Neural progenitor cell (in vitro differentiated cells): ENCODE results near the gene TMEM100. TPM values are rescaled to one million over a fixed set of nuclear protein-coding genes. Genes with fewer than 3 reads are reported as not detected.
A peak's percentile ranks its signal among the peaks of the same experiment; 100 is the strongest.

Experiments used
- DNase-seq: peaks from one replicate; pipeline ENCODE4 v3.0.0-alpha.2; 2016; ENCODE audit warnings: low spot score
- H2AFZ ChIP-seq: fragments of 200-600 bp; sonication (generic); replicated peaks from 2 replicates; pipeline ENCODE4 v1.6.1; 2016; ENCODE audit warnings: antibody characterized with exemption
- H3F3A ChIP-seq: fragments of 200-600 bp; sonication (generic); 2 replicates; pipeline ENCODE4 v1.6.1; 2016; ENCODE audit warnings: antibody characterized with exemption, low read depth
- H3K27ac ChIP-seq: fragments of 200-600 bp; sonication (generic); 2 replicates; pipeline ENCODE4 v1.5.1; 2016; ENCODE audit warnings: mild to moderate bottlenecking
- H3K27me3 ChIP-seq: fragments of 200-600 bp; sonication (generic); 2 replicates; pipeline ENCODE4 v1.6.1; 2016; ENCODE audit warnings: mild to moderate bottlenecking, moderate library complexity
- H3K36me3 ChIP-seq: fragments of 200-600 bp; sonication (generic); 2 replicates; pipeline ENCODE4 v1.5.1; 2016
- H3K4me1 ChIP-seq: fragments of 200-600 bp; sonication (generic); 2 replicates; pipeline ENCODE4 v1.6.1; 2016; ENCODE audit warnings: mixed run types
- H3K4me2 ChIP-seq: fragments of 200-600 bp; sonication (generic); 2 replicates; pipeline ENCODE4 v1.6.1; 2016
- H3K4me3 ChIP-seq: fragments of 200-600 bp; sonication (generic); 2 replicates; pipeline ENCODE4 v1.5.1; 2016
- H3K79me2 ChIP-seq: fragments of 200-600 bp; sonication (generic); 2 replicates; pipeline ENCODE4 v1.6.1; 2016; ENCODE audit warnings: low read depth
- H3K9ac ChIP-seq: fragments of 200-600 bp; sonication (generic); 2 replicates; pipeline ENCODE4 v1.6.1; 2016
- H3K9me3 ChIP-seq: fragments of 200-600 bp; sonication (generic); 2 replicates; pipeline ENCODE4 v1.5.1; 2016; ENCODE audit warnings: low read depth
- H4K20me1 ChIP-seq: fragments of 200-600 bp; sonication (generic); 2 replicates; pipeline ENCODE4 v1.6.1; 2016; ENCODE audit warnings: low read depth
- H3K27ac Mint-ChIP-seq: 3 replicates; pipeline ENCODE4 v1.8.0; 2021; ENCODE audit warnings: mixed read lengths
- H3K27me3 Mint-ChIP-seq: 2 replicates; pipeline ENCODE4 v1.8.0; 2022; ENCODE audit warnings: low read depth, mild to moderate bottlenecking, inconsistent platforms, moderate library complexity, mixed read lengths; ENCODE audit not compliant: insufficient read depth
- H3K36me3 Mint-ChIP-seq: 3 replicates; pipeline ENCODE4 v1.8.0; 2021; ENCODE audit warnings: mixed read lengths
- H3K4me1 Mint-ChIP-seq: 3 replicates; pipeline ENCODE4 v1.8.0; 2021; ENCODE audit warnings: mixed read lengths
- H3K4me3 Mint-ChIP-seq: 3 replicates; pipeline ENCODE4 v1.8.0; 2021; ENCODE audit warnings: mild to moderate bottlenecking, moderate library complexity, mixed read lengths
- H3K9me3 Mint-ChIP-seq: 3 replicates; pipeline ENCODE4 v1.8.0; 2020; ENCODE audit warnings: mixed read lengths
- EZH2 ChIP-seq: fragments of 200-600 bp; sonication (generic); IDR thresholded peaks from 2 replicates; pipeline ENCODE4 v1.6.1; 2017; ENCODE audit warnings: antibody characterized with exemption, mild to moderate bottlenecking, moderate library complexity
- EZH2phosphoT487 ChIP-seq: fragments of 200-600 bp; sonication (generic); IDR thresholded peaks from 2 replicates; pipeline ENCODE4 v1.6.1; 2017; ENCODE audit warnings: antibody characterized with exemption
- total RNA-seq: library from RNA; depleted of rRNA; stranded (reverse); fragments of >200 nt; gene quantifications from 2 replicates; pipeline ENCODE4 v1.2.3, GENCODE V29; 2015; ENCODE audit warnings: low replicate concordance
- TF ChIP-seq, protein P1 (sequence below): fragments of 200-600 bp; sonication (generic); IDR thresholded peaks from 2 replicates; pipeline ENCODE4 v1.5.1; 2017; ENCODE audit warnings: antibody characterized with exemption, mild to moderate bottlenecking

Gene TMEM100
- total RNA-seq, 1 donor from 2014 or later = 1.2 TPM

GRCh38 chr17:55726440-55726839, 3.8 kb upstream of the TMEM100 start:
- TF ChIP-seq, protein P1, sequence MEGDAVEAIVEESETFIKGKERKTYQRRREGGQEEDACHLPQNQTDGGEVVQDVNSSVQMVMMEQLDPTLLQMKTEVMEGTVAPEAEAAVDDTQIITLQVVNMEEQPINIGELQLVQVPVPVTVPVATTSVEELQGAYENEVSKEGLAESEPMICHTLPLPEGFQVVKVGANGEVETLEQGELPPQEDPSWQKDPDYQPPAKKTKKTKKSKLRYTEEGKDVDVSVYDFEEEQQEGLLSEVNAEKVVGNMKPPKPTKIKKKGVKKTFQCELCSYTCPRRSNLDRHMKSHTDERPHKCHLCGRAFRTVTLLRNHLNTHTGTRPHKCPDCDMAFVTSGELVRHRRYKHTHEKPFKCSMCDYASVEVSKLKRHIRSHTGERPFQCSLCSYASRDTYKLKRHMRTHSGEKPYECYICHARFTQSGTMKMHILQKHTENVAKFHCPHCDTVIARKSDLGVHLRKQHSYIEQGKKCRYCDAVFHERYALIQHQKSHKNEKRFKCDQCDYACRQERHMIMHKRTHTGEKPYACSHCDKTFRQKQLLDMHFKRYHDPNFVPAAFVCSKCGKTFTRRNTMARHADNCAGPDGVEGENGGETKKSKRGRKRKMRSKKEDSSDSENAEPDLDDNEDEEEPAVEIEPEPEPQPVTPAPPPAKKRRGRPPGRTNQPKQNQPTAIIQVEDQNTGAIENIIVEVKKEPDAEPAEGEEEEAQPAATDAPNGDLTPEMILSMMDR = no peak
- Histone ChIP-seq H3K4me2 (no peak overlapping the region), H2AFZ (no peak overlapping the region), H3K36me3 (no peaks in the 10 kb centered on the region), H3K9me3 (no peaks in the 10 kb centered on the region), H3K4me3 (no peak overlapping the region), H3K4me1 (peaks cover 23% of the 10 kb centered on the region), H4K20me1 (no peaks in the 10 kb centered on the region), H3K27me3 (no peaks in the 10 kb centered on the region), H3F3A (no peaks in the 10 kb centered on the region), H3K9ac (no peak overlapping the region), H3K27ac (no peak overlapping the region), H3K79me2 (no peaks in the 10 kb centered on the region)
- H3K36me3 Mint-ChIP-seq = no peaks in the 10 kb centered on the region
- DNase-seq = no peak
- H3K27me3 Mint-ChIP-seq = peaks cover 2% of the 10 kb centered on the region
- peaks cover 43% of the 10 kb centered on the region for H3K4me1 Mint-ChIP-seq
- H3K9me3 Mint-ChIP-seq = no peaks in the 10 kb centered on the region
- no peak overlapping the region for H3K4me3 Mint-ChIP-seq
- no peak overlapping the region for H3K27ac Mint-ChIP-seq

DNA sequence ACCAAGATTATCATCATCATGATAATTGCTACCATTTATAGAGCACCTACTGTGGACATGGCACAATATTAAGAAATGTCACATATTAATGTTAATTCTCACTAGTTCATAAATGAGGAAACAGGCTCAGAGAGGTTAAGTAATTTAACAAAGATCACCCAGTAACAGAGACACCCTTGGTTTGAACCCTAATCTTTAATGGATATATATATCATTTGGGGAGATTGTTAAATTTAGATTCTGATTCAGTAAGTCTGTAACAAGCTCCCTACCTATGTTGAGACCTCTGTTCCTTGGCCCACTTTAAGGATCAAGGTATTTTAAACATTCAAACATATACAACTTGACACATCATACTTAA, 804 bp upstream of the TMEM100 start:
- Histone ChIP-seq H2AFZ (peak overlapping the region; percentile 93), H3K9ac (no peak overlapping the region), H3K36me3 (no peaks in the 10 kb centered on the region), H3K27ac (no peak overlapping the region), H3K79me2 (no peaks in the 10 kb centered on the region), H3K27me3 (no peaks in the 10 kb centered on the region), H3F3A (peaks cover 4% of the 10 kb centered on the region), H3K9me3 (no peaks in the 10 kb centered on the region), H4K20me1 (no peaks in the 10 kb centered on the region), H3K4me3 (no peak overlapping the region), H3K4me1 (peaks cover 22% of the 10 kb centered on the region), H3K4me2 (peak overlapping the region; percentile 77)
- H3K4me3 Mint-ChIP-seq = no peak overlapping the region
- peaks cover 33% of the 10 kb centered on the region for H3K4me1 Mint-ChIP-seq
- TF ChIP-seq, protein P1 = no peak
- TF ChIP-seq EZH2 = no peak
- TF ChIP-seq EZH2phosphoT487 = no peak
- H3K9me3 Mint-ChIP-seq = no peaks in the 10 kb centered on the region
- H3K27ac Mint-ChIP-seq = no peak overlapping the region
- DNase-seq = no peak
- peaks cover 2% of the 10 kb centered on the region for H3K27me3 Mint-ChIP-seq
- no peaks in the 10 kb centered on the region for H3K36me3 Mint-ChIP-seq

DNA sequence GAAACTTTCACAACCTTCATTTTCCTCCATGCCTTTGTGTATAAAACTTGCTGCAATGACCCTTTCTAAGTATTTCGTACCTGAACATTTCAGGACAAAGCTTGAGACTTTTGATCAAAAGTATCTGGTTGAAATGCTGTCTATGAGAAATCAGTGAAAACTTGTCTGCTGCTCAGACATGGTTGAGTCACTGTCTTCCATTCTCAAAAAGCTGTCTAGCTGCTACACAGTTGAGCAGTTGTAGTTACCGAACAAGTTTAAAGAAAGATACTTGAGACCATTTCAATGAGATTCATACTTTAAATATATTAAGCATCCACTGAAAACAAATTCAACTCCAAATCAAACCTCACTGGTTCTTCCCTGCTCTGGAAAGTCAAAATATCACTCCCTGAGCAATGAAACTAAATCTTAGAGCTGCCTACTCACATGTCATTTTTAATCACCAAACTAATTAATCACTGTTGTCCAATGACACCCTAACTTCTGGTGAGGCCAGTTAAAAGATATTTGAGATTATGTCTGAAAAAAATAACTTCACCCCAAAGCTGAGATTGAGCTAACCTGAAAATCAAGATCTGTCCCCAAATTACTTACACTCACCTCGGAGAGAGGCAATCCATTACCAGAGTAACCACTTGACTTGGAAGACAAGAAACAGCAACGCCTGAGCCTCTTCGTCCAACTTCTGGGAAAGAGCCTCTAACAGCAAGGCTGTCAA, 488 bp downstream of the TMEM100 start:
- no peaks in the 10 kb centered on the region for H3K36me3 Mint-ChIP-seq
- Histone ChIP-seq H3K4me3 (peak overlapping the region; percentile 36), H3K4me1 (peaks cover 29% of the 10 kb centered on the region), H3K79me2 (no peaks in the 10 kb centered on the region), H3K9me3 (no peaks in the 10 kb centered on the region), H3K27ac (no peak overlapping the region), H3K27me3 (no peaks in the 10 kb centered on the region), H3K9ac (no peak overlapping the region), H3K4me2 (peak overlapping the region; percentile 77), H4K20me1 (no peaks in the 10 kb centered on the region), H2AFZ (peak overlapping the region; percentile 93), H3F3A (peaks cover 7% of the 10 kb centered on the region), H3K36me3 (no peaks in the 10 kb centered on the region)
- DNase-seq = no peak
- H3K27ac Mint-ChIP-seq = no peak overlapping the region
- peaks cover 2% of the 10 kb centered on the region for H3K27me3 Mint-ChIP-seq
- TF ChIP-seq EZH2 = no peak
- TF ChIP-seq, protein P1 = no peak
- no peak for TF ChIP-seq EZH2phosphoT487
- H3K9me3 Mint-ChIP-seq = no peaks in the 10 kb centered on the region
- peaks cover 32% of the 10 kb centered on the region for H3K4me1 Mint-ChIP-seq
- peak overlapping the region; percentile 78 for H3K4me3 Mint-ChIP-seq
